Neutrophil (primary cell): Measurements from ENCODE around the gene EYA2.

Source experiments
- H3K27ac ChIP-seq: fragments of 200-600 bp; sonication (generic); 2 replicates; pipeline ENCODE4 v1.5.1; 2016; ENCODE audit warnings: mild to moderate bottlenecking, moderate library complexity
- H3K27me3 ChIP-seq: fragments of 200-600 bp; sonication (generic); 2 replicates; pipeline ENCODE4 v1.6.0; 2016; ENCODE audit warnings: mild to moderate bottlenecking
- H3K36me3 ChIP-seq: fragments of 200-600 bp; sonication (generic); 2 replicates; pipeline ENCODE4 v1.5.1; 2017
- H3K4me1 ChIP-seq, 2 experiments: fragments of 200-600 bp in 1 of 2; sonication (generic) in 1 of 2; 1 replicate in 1 of 2; 2 replicates in 1 of 2; pipeline versions ENCODE4 v1.5.1 to v1.6.1; 2013 to 2016; ENCODE audit warnings: low read depth in 1 of 2, low read length in 1 of 2, mild to moderate bottlenecking in 1 of 2, moderate library complexity in 1 of 2; ENCODE audit not compliant: control insufficient read depth in 1 of 2, insufficient read depth in 1 of 2
- H3K4me3 ChIP-seq, 2 experiments: fragments of 200-600 bp in 1 of 2; sonication (generic) in 1 of 2; 1 replicate in 1 of 2; 2 replicates in 1 of 2; pipeline ENCODE4 v1.5.1; 2013 to 2016; ENCODE audit warnings: low read depth in 1 of 2, low read length in 1 of 2, mild to moderate bottlenecking in 1 of 2, moderate library complexity in 1 of 2
- H3K9me3 ChIP-seq: fragments of 200-600 bp; sonication (generic); 2 replicates; pipeline ENCODE4 v1.5.1; 2016
- TF ChIP-seq, protein P1 (sequence below): fragments of 200-600 bp; sonication (generic); IDR thresholded peaks from 2 replicates; pipeline ENCODE4 v1.5.1; 2016; ENCODE audit warnings: antibody characterized with exemption

The EYA2 gene

DNA sequence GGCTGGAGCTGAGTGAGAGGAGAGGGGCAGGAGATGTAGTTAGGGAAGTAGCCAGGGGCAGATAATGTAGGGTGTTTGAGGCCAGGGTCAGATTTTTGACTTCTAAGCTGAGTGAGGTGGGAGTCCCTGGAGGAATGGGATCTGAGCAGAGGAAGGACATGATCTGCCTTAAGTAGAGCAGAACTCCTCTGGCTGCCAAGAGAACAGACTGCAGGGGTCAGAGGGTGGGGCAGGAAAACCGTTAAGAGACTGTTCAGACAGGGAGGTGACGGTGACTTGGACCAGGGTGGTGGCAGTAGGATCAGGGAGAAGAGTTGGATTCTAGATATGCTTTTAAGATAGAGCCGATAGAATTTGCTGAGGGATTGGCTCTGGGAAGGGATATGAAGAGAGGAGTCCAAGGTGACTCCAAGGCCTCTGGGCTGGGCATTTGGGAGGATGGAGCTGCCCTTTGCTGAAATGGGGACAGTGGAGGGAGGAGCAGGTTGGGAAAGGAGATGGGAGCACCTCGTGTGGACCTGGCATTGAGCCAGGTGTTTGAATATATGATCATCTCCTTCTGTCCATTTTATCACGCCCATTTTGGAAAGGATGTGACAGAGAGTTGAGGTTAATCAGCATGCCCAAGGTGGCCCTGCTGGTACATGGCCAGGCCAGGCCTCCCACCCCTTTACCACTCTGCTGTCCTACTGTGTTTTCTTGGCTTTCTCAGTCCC, 18.8 kb downstream of the EYA2 start:
- H3K27me3 ChIP-seq: no peaks in the 10 kb centered on the region
- no peak overlapping the region for H3K27ac ChIP-seq
- TF ChIP-seq, protein P1, sequence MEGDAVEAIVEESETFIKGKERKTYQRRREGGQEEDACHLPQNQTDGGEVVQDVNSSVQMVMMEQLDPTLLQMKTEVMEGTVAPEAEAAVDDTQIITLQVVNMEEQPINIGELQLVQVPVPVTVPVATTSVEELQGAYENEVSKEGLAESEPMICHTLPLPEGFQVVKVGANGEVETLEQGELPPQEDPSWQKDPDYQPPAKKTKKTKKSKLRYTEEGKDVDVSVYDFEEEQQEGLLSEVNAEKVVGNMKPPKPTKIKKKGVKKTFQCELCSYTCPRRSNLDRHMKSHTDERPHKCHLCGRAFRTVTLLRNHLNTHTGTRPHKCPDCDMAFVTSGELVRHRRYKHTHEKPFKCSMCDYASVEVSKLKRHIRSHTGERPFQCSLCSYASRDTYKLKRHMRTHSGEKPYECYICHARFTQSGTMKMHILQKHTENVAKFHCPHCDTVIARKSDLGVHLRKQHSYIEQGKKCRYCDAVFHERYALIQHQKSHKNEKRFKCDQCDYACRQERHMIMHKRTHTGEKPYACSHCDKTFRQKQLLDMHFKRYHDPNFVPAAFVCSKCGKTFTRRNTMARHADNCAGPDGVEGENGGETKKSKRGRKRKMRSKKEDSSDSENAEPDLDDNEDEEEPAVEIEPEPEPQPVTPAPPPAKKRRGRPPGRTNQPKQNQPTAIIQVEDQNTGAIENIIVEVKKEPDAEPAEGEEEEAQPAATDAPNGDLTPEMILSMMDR: no peak
- H3K9me3 ChIP-seq: no peaks in the 10 kb centered on the region
- H3K36me3 ChIP-seq: no peaks in the 10 kb centered on the region
- no peak overlapping the region for H3K4me3 ChIP-seq
- H3K4me1 ChIP-seq: no peaks in the 10 kb centered on the region

DNA sequence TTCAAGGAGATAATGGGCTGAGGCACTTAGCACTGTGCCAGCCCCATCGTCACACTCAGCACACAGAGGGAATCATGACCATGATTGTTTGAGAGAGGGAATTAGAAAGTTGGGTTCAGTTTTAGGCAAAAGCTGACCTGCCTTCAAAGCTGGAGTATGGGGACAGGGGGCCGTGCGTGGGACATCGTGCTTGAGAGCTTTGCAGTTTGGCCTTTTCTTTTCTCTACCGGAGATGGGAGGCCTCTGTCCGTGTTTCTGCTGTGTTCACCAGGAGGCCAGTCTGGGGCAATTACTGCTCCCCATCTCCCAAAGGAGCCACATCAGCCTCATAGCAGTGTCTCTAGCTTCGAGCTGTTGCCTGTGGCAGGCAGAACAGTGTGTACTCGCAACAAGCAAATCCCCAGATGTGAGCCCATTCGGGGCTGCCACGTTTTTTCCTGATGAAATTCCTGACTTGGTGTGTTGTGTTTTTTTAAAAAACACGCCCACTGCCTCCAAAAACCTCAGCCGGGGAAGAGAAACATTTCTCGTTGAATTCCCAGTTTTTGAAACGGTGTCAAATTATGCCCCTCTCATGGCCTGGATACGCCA, 20.2 kb downstream of the EYA2 start:
- Histone ChIP-seq H3K27ac (no peak overlapping the region), H3K9me3 (no peaks in the 10 kb centered on the region), H3K4me3 (no peak overlapping the region), H3K4me1 (no peaks in the 10 kb centered on the region), H3K27me3 (no peaks in the 10 kb centered on the region), H3K36me3 (no peaks in the 10 kb centered on the region)
- TF ChIP-seq, protein P1: no peak

DNA sequence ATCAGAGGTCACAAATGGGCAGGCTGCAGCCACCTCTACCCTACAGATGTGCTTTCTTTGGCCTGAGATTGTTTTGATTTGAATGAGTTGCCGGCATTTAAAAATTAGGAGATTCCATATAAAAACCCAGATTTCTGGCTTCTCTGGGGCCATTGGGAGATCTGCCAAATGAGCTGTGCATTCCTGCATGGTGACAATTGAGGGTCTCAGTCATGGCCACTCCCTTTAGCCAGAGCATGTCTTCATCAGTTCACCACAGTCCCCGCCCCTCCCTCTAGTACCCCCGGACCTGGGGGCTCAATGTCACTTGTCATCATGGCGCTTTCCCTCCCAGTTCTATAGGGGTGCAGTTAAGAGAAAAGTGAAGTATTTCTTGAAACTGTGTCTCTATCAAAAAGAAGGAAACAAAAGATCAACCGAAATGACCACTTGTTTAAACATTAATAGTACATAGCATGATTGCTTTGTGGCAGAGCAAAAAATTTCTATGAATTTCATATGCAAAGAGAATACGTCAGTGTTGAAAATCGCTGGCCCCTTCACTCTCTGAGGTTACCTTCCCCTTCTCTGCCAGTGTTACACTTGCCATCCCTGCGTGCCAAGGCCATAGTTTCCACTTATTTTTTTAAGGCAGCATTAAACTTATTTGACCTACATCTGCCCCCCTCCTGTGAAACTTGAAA, 21.1 kb downstream of the EYA2 start:
- no peaks in the 10 kb centered on the region for H3K4me1 ChIP-seq
- H3K27me3 ChIP-seq: no peaks in the 10 kb centered on the region
- no peaks in the 10 kb centered on the region for H3K36me3 ChIP-seq
- H3K9me3 ChIP-seq: no peaks in the 10 kb centered on the region
- H3K4me3 ChIP-seq: no peak overlapping the region
- no peak overlapping the region for H3K27ac ChIP-seq
- TF ChIP-seq, protein P1: no peak

DNA sequence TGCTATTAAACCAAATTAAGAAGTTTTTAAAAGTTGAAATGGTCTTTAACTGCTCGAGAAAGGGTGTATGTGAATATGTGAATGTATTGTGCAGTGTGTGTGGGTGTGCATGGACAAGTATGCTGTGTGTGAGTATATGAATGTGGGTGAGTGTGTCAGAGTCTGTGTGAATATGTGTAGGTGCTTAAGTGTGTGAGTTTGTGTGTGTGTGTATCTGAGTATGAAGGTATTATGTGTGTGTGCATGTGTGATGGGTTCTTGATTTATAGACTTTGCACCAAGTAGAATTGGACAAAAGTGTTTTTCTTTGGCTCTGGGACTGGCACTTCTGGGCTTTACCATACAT, 21.6 kb downstream of the EYA2 start:
- Histone ChIP-seq H3K4me3 (no peak overlapping the region), H3K27ac (no peak overlapping the region), H3K36me3 (no peaks in the 10 kb centered on the region), H3K9me3 (no peaks in the 10 kb centered on the region), H3K4me1 (no peaks in the 10 kb centered on the region), H3K27me3 (no peaks in the 10 kb centered on the region)
- TF ChIP-seq, protein P1: no peak

DNA sequence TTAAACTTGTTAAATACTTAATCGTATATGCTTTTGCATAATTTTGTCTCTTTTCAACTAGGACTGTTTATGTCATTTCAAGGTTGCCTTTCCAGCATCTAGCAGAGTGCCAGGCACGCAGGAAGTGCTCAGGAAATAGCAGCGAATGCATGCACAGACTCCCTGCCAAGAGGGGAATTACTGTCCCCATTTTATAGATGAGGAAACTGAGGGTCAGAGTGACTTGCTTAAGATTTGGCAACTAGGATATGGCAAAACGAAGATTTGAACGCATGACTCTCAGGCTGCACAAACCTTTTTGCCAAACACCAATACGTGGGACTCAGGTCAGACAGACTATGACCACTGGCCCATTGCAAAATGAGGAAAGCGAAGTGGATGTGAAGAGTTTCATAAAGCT, 22.5 kb downstream of the EYA2 start:
- TF ChIP-seq, protein P1: no peak
- Histone ChIP-seq H3K27me3 (no peaks in the 10 kb centered on the region), H3K4me3 (no peak overlapping the region), H3K9me3 (no peaks in the 10 kb centered on the region), H3K36me3 (no peaks in the 10 kb centered on the region), H3K4me1 (no peaks in the 10 kb centered on the region), H3K27ac (no peak overlapping the region)
